SK-N-SH (cell line): ENCODE results near the gene ITSN2. TPM values are rescaled to one million over a fixed set of nuclear protein-coding genes. Genes with fewer than 3 reads are reported as not detected.

Source experiments
- CTCF ChIA-PET: fragments of 300-600, 350-600 bp; formaldehyde crosslinking; extraction: SDS; loops from one replicate; lab custom pipeline; 2021; lab: Yijun Ruan, JAX
- POLR2A ChIA-PET: fragments of 350-600 bp; sonication (Branson Sonifier 250); formaldehyde crosslinking; extraction: SDS; loops from one replicate; lab custom pipeline; 2020; ENCODE audit warnings: antibody characterized with exemption, inconsistent platforms; lab: Yijun Ruan, JAX
- DNase-seq: peaks from one replicate; pipeline ENCODE4 v3.0.0; 2012
- H2AFZ ChIP-seq: fragments of 200-600 bp; sonication (generic); 2 replicates; pipeline ENCODE4 v1.8.1; 2016; ENCODE audit warnings: antibody characterized with exemption, mild to moderate bottlenecking, low read depth
- H3F3A ChIP-seq: fragments of 200-600 bp; sonication (generic); replicated peaks from 2 replicates; pipeline ENCODE3; 2016; ENCODE audit warnings: antibody characterized with exemption, mild to moderate bottlenecking; ENCODE audit not compliant: insufficient read depth
- H3K27ac ChIP-seq, 2 experiments: fragments of 200-500 bp in 1 of 2; fragments of 200-600 bp in 1 of 2; sonication (Bioruptor generic) in 1 of 2; sonication (generic), shearing (Covaris generic) in 1 of 2; 2 replicates each; pipeline versions ENCODE4 v1.5.1 to v1.6.1; 2014 to 2016; ENCODE audit warnings: low read depth in 2 of 2, inconsistent platforms in 1 of 2, low read length in 1 of 2, mild to moderate bottlenecking in 1 of 2, mixed read lengths in 1 of 2
- H3K27me3 ChIP-seq: fragments of 200-600 bp; sonication (generic), shearing (Covaris generic); 2 replicates; pipeline ENCODE4 v1.6.1; 2016; ENCODE audit warnings: mixed run types; ENCODE audit not compliant: insufficient read depth
- H3K36me3 ChIP-seq, 2 experiments: fragments of 200-500 bp in 1 of 2; fragments of 200-600 bp in 1 of 2; sonication (Bioruptor generic) in 1 of 2; sonication (generic) in 1 of 2; replicated peaks in 1 of 2; 2 replicates each; pipeline versions ENCODE3 to v1.5.1; 2014 to 2016; ENCODE audit warnings: low read length in 1 of 2, mild to moderate bottlenecking in 1 of 2; ENCODE audit not compliant: insufficient read depth in 2 of 2, control insufficient read depth in 1 of 2
- H3K4me1 ChIP-seq, 2 experiments: fragments of 200-500 bp in 1 of 2; fragments of 200-600 bp in 1 of 2; sonication (Bioruptor generic) in 1 of 2; sonication (generic), shearing (Covaris generic) in 1 of 2; 2 replicates each; pipeline versions ENCODE4 v1.5.1 to v1.6.1; 2014 to 2016; ENCODE audit warnings: low read depth in 1 of 2, low read length in 1 of 2, mixed run types in 1 of 2; ENCODE audit not compliant: insufficient read depth in 2 of 2, control insufficient read depth in 1 of 2
- H3K4me2 ChIP-seq: fragments of 200-600 bp; sonication (generic), shearing (Covaris generic); 2 replicates; pipeline ENCODE4 v1.6.1; 2017; ENCODE audit warnings: mixed run types
- H3K4me3 ChIP-seq, 2 experiments: fragments of 200-500 bp in 1 of 2; fragments of 200-600 bp in 1 of 2; sonication (Bioruptor generic) in 1 of 2; sonication (generic), shearing (Covaris generic) in 1 of 2; 2 replicates each; pipeline versions ENCODE4 v1.5.1 to v1.8.1; 2014 to 2016; ENCODE audit warnings: low read depth in 2 of 2, inconsistent platforms in 1 of 2, low read length in 1 of 2, mild to moderate bottlenecking in 1 of 2, mixed read lengths in 1 of 2, moderate library complexity in 1 of 2
- H3K79me2 ChIP-seq: fragments of 200-600 bp; sonication (generic); 2 replicates; pipeline ENCODE4 v1.8.1; 2017; ENCODE audit warnings: mild to moderate bottlenecking; ENCODE audit not compliant: insufficient read depth
- H3K9ac ChIP-seq: fragments of 200-600 bp; sonication (generic); 2 replicates; pipeline ENCODE4 v1.6.1; 2017; ENCODE audit warnings: mixed run types
- H3K9me2 ChIP-seq: fragments of 200-600 bp; sonication (generic); 2 replicates; pipeline ENCODE4 v1.6.1; 2017; ENCODE audit warnings: mixed run types
- H3K9me3 ChIP-seq: fragments of 200-600 bp; sonication (generic); 2 replicates; pipeline ENCODE4 v1.6.1; 2017; ENCODE audit warnings: mixed run types, mild to moderate bottlenecking, moderate library complexity
- H4K20me1 ChIP-seq: fragments of 200-600 bp; sonication (generic); 2 replicates; pipeline ENCODE4 v1.6.1; 2017; ENCODE audit warnings: mild to moderate bottlenecking, mixed run types; ENCODE audit not compliant: insufficient read depth
- EP300 ChIP-seq, 2 experiments: IDR thresholded peaks; 2 replicates each; pipeline versions ENCODE4 v1.4.0 to v1.6.1; 2012; ENCODE audit warnings: borderline replicate concordance in 1 of 2, low read depth in 1 of 2, low read length in 1 of 2
- FOXJ3 ChIP-seq: sonication (generic); formaldehyde crosslinking; IDR thresholded peaks from 2 replicates; pipeline ENCODE4 v1.5.1; 2020; ENCODE audit warnings: mild to moderate bottlenecking, missing genetic modification reagents
- FOXM1 ChIP-seq: IDR thresholded peaks from 2 replicates; pipeline ENCODE4 v1.4.0; 2012; ENCODE audit warnings: low read depth, mild to moderate bottlenecking
- GABPA ChIP-seq: IDR thresholded peaks from 2 replicates; pipeline ENCODE4 v1.4.0; 2012; ENCODE audit warnings: low read depth, mild to moderate bottlenecking
- IRF3 ChIP-seq: fragments of 150-350 bp; IDR thresholded peaks from 2 replicates; pipeline ENCODE4 v1.6.1; 2016; ENCODE audit warnings: mild to moderate bottlenecking, low read depth, low read length
- JUND ChIP-seq: IDR thresholded peaks from 2 replicates; pipeline ENCODE4 v1.4.0; 2012
- MAX ChIP-seq: IDR thresholded peaks from 2 replicates; pipeline ENCODE4 v1.4.0; 2012; ENCODE audit warnings: low read depth
- NRF1 ChIP-seq: IDR thresholded peaks from 2 replicates; pipeline ENCODE4 v1.6.1; 2012; ENCODE audit warnings: low read depth, mild to moderate bottlenecking, low read length
- PBX3 ChIP-seq: IDR thresholded peaks from 2 replicates; pipeline ENCODE4; 2012
- POLR2AphosphoS5 ChIP-seq: IDR thresholded peaks from 2 replicates; pipeline ENCODE4 v1.6.1; 2012; ENCODE audit warnings: low read depth, low read length
- RCOR1 ChIP-seq: fragments of 150-350 bp; IDR thresholded peaks from 2 replicates; pipeline ENCODE4 v1.6.1; 2017; ENCODE audit warnings: antibody characterized with exemption, low read length
- SIN3A ChIP-seq: IDR thresholded peaks from 2 replicates; pipeline ENCODE4 v1.6.1; 2012; ENCODE audit warnings: low read depth, mild to moderate bottlenecking, low read length, moderate library complexity, borderline replicate concordance
- TCF12 ChIP-seq: IDR thresholded peaks from 2 replicates; pipeline ENCODE4 v1.4.0; 2012
- YY1 ChIP-seq: IDR thresholded peaks from 2 replicates; pipeline ENCODE4 v1.4.0; 2012; ENCODE audit warnings: low read depth, mild to moderate bottlenecking
- ZBTB33 ChIP-seq: IDR thresholded peaks from 2 replicates; pipeline ENCODE4 v1.4.0; 2012; ENCODE audit warnings: low read depth, borderline replicate concordance
- WGBS: methylation state at CpG from one replicate; pipeline ENCODE4 v1.1.6; 2017; ENCODE audit warnings: low lambda C conversion rate; 5-methylcytosine and 5-hydroxymethylcytosine counted together
- polyA plus RNA-seq, 3 experiments: library from polyadenylated mRNA; depleted of rRNA; stranded (reverse); fragments of >200 nt; gene quantifications; 2 replicates each; pipeline ENCODE4 v1.2.3, GENCODE V29; 2012

The ITSN2 gene
- polyA plus RNA-seq, 1 of the 3 experiments (the other 2 are of a cell fraction), result 11.9 TPM

- no peak overlapping the region for H3K4me3 ChIP-seq
- H3K79me2 ChIP-seq, result peaks cover under 1% of the 10 kb centered on the region; the same call in 1 of the 2 replicates
- H4K20me1 ChIP-seq, result no peaks in the 10 kb centered on the region
- H3K27me3 ChIP-seq, result no peaks in the 10 kb centered on the region
- 62% methylated on average over 7 of the region's 7 CpGs for WGBS
- H3K27ac ChIP-seq, result peak overlapping the region in 1 of 2 experiments; percentile 76; a peak in 2 of 4 replicates
- H3F3A ChIP-seq, result peaks cover 6% of the 10 kb centered on the region
- POLR2A ChIA-PET, result interaction anchor here (0.6 kb wide), 1 partner anchor 47 kb away, joined by 3 read pairs; no protein-coding TSS in a partner anchor
- no peak for TF ChIP-seq FOXM1
- TF ChIP-seq YY1, result no peak
- TF ChIP-seq GABPA, result no peak
- no peak for TF ChIP-seq RCOR1
- TF ChIP-seq MAX, result no peak
- TF ChIP-seq POLR2AphosphoS5, result no peak
- no peak for TF ChIP-seq JUND
- TF ChIP-seq SIN3A, result no peak
- no peak for TF ChIP-seq ZBTB33
- TF ChIP-seq IRF3, result no peak
- no peak for TF ChIP-seq PBX3
- no peak for TF ChIP-seq NRF1
- H3K9me3 ChIP-seq, result no peaks in the 10 kb centered on the region
- H3K4me2 ChIP-seq, result no peak overlapping the region
- H3K9me2 ChIP-seq, result no peaks in the 10 kb centered on the region
- H3K36me3 ChIP-seq, result no peaks in the 10 kb centered on the region
- H2AFZ ChIP-seq, result 0 out of 2 replicates have a peak overlapping the region, but pooled peaks have one; percentile 37
- H3K9ac ChIP-seq, result no peak overlapping the region
- no peak for DNase-seq
- H3K4me1 ChIP-seq, result peaks cover 0 to 18% of the 10 kb centered on the region in 2 experiments; a peak in 2 of 4 replicates
- CTCF ChIA-PET, result no interaction called here
These were observed 4.7 kb upstream of the ITSN2 start for GRCh38 chr2:24365051-24365450.

GRCh38 chr2:24363301-24363700 is 3.0 kb upstream of the ITSN2 start:
- Histone ChIP-seq H3K4me2 (no peak overlapping the region), H3K9me3 (no peaks in the 10 kb centered on the region), H3F3A (peaks cover 4% of the 10 kb centered on the region), H2AFZ (no peak overlapping the region), H3K9me2 (no peaks in the 10 kb centered on the region), H3K9ac (no peak overlapping the region), H3K27me3 (no peaks in the 10 kb centered on the region), H3K4me3 (no peak overlapping the region), H3K79me2 (peaks cover 18% of the 10 kb centered on the region), H3K27ac (no peak overlapping the region), H4K20me1 (no peaks in the 10 kb centered on the region), H3K4me1 (peaks cover 4 to 18% of the 10 kb centered on the region in 2 experiments; a peak in 2 of 4 replicates), H3K36me3 (no peaks in the 10 kb centered on the region)
- POLR2A ChIA-PET, result no interaction called here
- 92% methylated on average over 2 of the region's 2 CpGs for WGBS
- TF ChIP-seq EP300 (IDR thresholded peaks at IDR 0.05; ENCODE audit: borderline replicate concordance in 1 of 2, low read depth in 1 of 2, low read length in 1 of 2), result no peak
- no peak for TF ChIP-seq FOXM1
- no peak for TF ChIP-seq TCF12
- no peak for TF ChIP-seq FOXJ3
- CTCF ChIA-PET, result interaction anchor here (0.7 to 1.7 kb wide), 3 partner anchors 10 to 279 kb away, joined by 3 to 7 read pairs (median 4); partner anchors contain the start of gene TP53I3
- no peak for DNase-seq
